Hepatocyte (in vitro differentiated cells): ENCODE measurements around the gene ISM1.

Experiments
- CTCF ChIP-seq: fragments of 200-600 bp; sonication (generic); IDR thresholded peaks from 2 replicates; pipeline ENCODE4 v1.5.1; 2016; ENCODE audit warnings: antibody characterized with exemption, mild to moderate bottlenecking; ENCODE audit not compliant: poor library complexity
- EZH2phosphoT487 ChIP-seq: fragments of 200-600 bp; sonication (generic); IDR thresholded peaks from one replicate; pipeline ENCODE4 v1.6.1; 2018; ENCODE audit warnings: antibody characterized with exemption, mild to moderate bottlenecking, low read depth, moderate library complexity; ENCODE audit not compliant: unreplicated experiment, severe bottlenecking

- TF ChIP-seq CTCF (no peak), EZH2phosphoT487 (no peak)
These were observed 28.2 kb downstream of the ISM1 start for GRCh38 chr20:13249118-13249797.
